MM.1S (cell line): ENCODE measurements around the gene HS6ST3.
"Not testable (repeated sequence)": the region's sequence is repeated elsewhere in the genome, so short reads cannot be mapped to it uniquely, and the experiment has no call there.

Experiments
- DNase-seq: peaks from one replicate; pipeline ENCODE4 v3.0.0-alpha.2; 2015
- H2AFZ ChIP-seq: fragments of 300-600 bp; sonication (generic); 2 replicates; pipeline ENCODE4 v1.6.0; 2016; ENCODE audit warnings: antibody characterized with exemption, low read length
- H3F3A ChIP-seq: fragments of 300-600 bp; sonication (generic); 2 replicates; pipeline ENCODE4 v1.6.1; 2016; ENCODE audit warnings: mild to moderate bottlenecking, antibody characterized with exemption, low read length, moderate library complexity, mixed read lengths; ENCODE audit not compliant: insufficient read depth
- H3K27ac ChIP-seq: fragments of 300-600 bp; sonication (generic); 2 replicates; pipeline ENCODE4 v1.5.1; 2016; ENCODE audit warnings: mild to moderate bottlenecking, low read length
- H3K27me3 ChIP-seq: fragments of 300-600 bp; sonication (generic); replicated peaks from 2 replicates; pipeline ENCODE4 v1.6.0; 2016; ENCODE audit warnings: low read length; ENCODE audit not compliant: insufficient read depth
- H3K36me3 ChIP-seq: fragments of 300-600 bp; sonication (generic); replicated peaks from 2 replicates; pipeline ENCODE4 v1.6.1; 2016; ENCODE audit warnings: mild to moderate bottlenecking, low read length, mixed read lengths; ENCODE audit not compliant: insufficient read depth
- H3K4me1 ChIP-seq: fragments of 300-600 bp; sonication (generic); 2 replicates; pipeline ENCODE4 v1.6.1; 2016; ENCODE audit warnings: low read length, mixed read lengths
- H3K4me2 ChIP-seq: fragments of 300-600 bp; sonication (generic); 2 replicates; pipeline ENCODE4 v1.6.0; 2016; ENCODE audit warnings: low read depth, low read length
- H3K4me3 ChIP-seq: fragments of 300-600 bp; sonication (generic); 2 replicates; pipeline ENCODE4 v1.5.1; 2016; ENCODE audit warnings: low read length, mixed read lengths
- H3K79me2 ChIP-seq: fragments of 300-600 bp; sonication (generic); 2 replicates; pipeline ENCODE4 v1.6.1; 2016; ENCODE audit warnings: mixed run types, low read length, mixed read lengths
- H3K9ac ChIP-seq: fragments of 300-600 bp; sonication (generic); 2 replicates; pipeline ENCODE4 v1.6.1; 2016; ENCODE audit warnings: low read length, mixed read lengths
- H3K9me2 ChIP-seq: fragments of 300-600 bp; sonication (generic); replicated peaks from 2 replicates; pipeline ENCODE4 v1.6.1; 2016; ENCODE audit warnings: mild to moderate bottlenecking, low read length, mixed read lengths; ENCODE audit not compliant: insufficient read depth
- H3K9me3 ChIP-seq: fragments of 300-600 bp; sonication (generic); replicated peaks from 2 replicates; pipeline ENCODE4 v1.6.1; 2016; ENCODE audit warnings: mild to moderate bottlenecking, low read length, mixed read lengths; ENCODE audit not compliant: insufficient read depth
- H4K20me1 ChIP-seq: fragments of 300-600 bp; sonication (generic); 2 replicates; pipeline ENCODE4 v1.6.1; 2016; ENCODE audit warnings: mild to moderate bottlenecking, low read length, moderate library complexity, mixed read lengths; ENCODE audit not compliant: insufficient read depth
- CTCF ChIP-seq: fragments of 300-600 bp; sonication (generic); IDR thresholded peaks from 2 replicates; pipeline ENCODE4 v1.5.1; 2016; ENCODE audit warnings: antibody characterized with exemption, low read length, mixed read lengths
- EZH2 ChIP-seq: fragments of 300-600 bp; sonication (generic); optimal IDR thresholded peaks from 2 replicates; pipeline ENCODE3; 2017; ENCODE audit warnings: low read depth, mild to moderate bottlenecking, antibody characterized with exemption, low read length, mixed read lengths
- EZH2phosphoT487 ChIP-seq: fragments of 300-600 bp; sonication (generic); IDR thresholded peaks from 2 replicates; pipeline ENCODE4 v1.6.1; 2018; ENCODE audit warnings: antibody characterized with exemption, low read length

Gene HS6ST3

GRCh38 chr13:96089749-96090239 is at the start of gene HS6ST3:
TSS of gene HS6ST3 (plus strand) at chr13:96090107.
- peak within 1 kb of the TSS; percentile 88 for H2AFZ ChIP-seq
- H3K79me2 ChIP-seq: no peaks in the 10 kb centered on the region
- H3K9me3 ChIP-seq: no peaks in the 10 kb centered on the region
- H3K27me3 ChIP-seq: peaks cover 13% of the 10 kb centered on the region
- no peak within 1 kb of the TSS for H3K27ac ChIP-seq
- peak; percentile 61 for DNase-seq
- H3K36me3 ChIP-seq: no peaks in the 10 kb centered on the region
- TF ChIP-seq EZH2phosphoT487 (no peak), CTCF (no peak), EZH2 (no peak)
- peak within 1 kb of the TSS; percentile 66 for H3K4me3 ChIP-seq
- H3K4me2 ChIP-seq: peak within 1 kb of the TSS; percentile 91
- no peaks in the 10 kb centered on the region for H4K20me1 ChIP-seq
- H3F3A ChIP-seq: no peaks in the 10 kb centered on the region
- no peaks in the 10 kb centered on the region for H3K4me1 ChIP-seq
- peak within 1 kb of the TSS; percentile 15; the same call in 1 of the 2 replicates for H3K9ac ChIP-seq
- no peaks in the 10 kb centered on the region for H3K9me2 ChIP-seq

GRCh38 chr13:96041326-96042110 is 48.4 kb upstream of the HS6ST3 start:
- H2AFZ ChIP-seq: no peak overlapping the region
- TF ChIP-seq EZH2phosphoT487 (no peak), CTCF (no peak), EZH2 (no peak)
- H3K79me2 ChIP-seq: peaks cover 85% of the 10 kb centered on the region
- no peaks in the 10 kb centered on the region for H3K9me2 ChIP-seq
- DNase-seq: no peak
- no peak overlapping the region for H3K27ac ChIP-seq
- H4K20me1 ChIP-seq: no peaks in the 10 kb centered on the region; the same call in 1 of the 2 replicates
- H3K36me3 ChIP-seq: no peaks in the 10 kb centered on the region
- H3K4me1 ChIP-seq: 0 out of 2 replicates have a peak, but pooled peaks cover 5% of the 10 kb centered on the region
- 0 out of 2 replicates have a peak, but pooled peaks cover 4% of the 10 kb centered on the region for H3F3A ChIP-seq
- no peaks in the 10 kb centered on the region for H3K9me3 ChIP-seq
- H3K4me3 ChIP-seq: no peak overlapping the region
- no peak overlapping the region for H3K4me2 ChIP-seq
- H3K27me3 ChIP-seq: no peaks in the 10 kb centered on the region
- no peak overlapping the region for H3K9ac ChIP-seq

DNA sequence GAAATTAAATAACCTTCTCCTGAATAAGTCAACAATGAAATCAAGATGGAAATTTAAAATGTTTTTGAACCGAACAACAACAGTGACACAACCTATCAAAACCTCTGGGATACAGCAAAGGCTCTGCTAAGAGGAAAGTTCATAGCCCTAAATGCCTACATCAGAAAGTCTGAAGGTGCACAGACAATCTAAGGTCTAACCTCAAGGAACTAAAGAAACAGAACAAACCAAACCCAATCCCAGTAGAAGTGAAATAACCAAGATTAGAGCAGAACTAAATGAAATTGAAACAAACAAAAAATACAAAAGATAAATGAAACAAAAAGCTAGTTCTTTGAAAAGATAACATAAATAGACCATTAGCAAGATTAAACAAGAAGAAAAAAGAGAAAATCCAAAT is 45.7 kb upstream of the HS6ST3 start:
- peaks cover 75% of the 10 kb centered on the region for H3K79me2 ChIP-seq
- peak overlapping the region; percentile 12; the same call in 1 of the 2 replicates for H3K27ac ChIP-seq
- H3K9me2 ChIP-seq: no peaks in the 10 kb centered on the region
- 0 out of 2 replicates have a peak, but pooled peaks cover 4% of the 10 kb centered on the region for H3F3A ChIP-seq
- no peaks in the 10 kb centered on the region for H3K27me3 ChIP-seq
- H3K36me3 ChIP-seq: no peaks in the 10 kb centered on the region
- H3K9me3 ChIP-seq: no peaks in the 10 kb centered on the region
- no peak for DNase-seq
- TF ChIP-seq CTCF: no peak
- H3K9ac ChIP-seq: no peak overlapping the region
- no peaks in the 10 kb centered on the region for H4K20me1 ChIP-seq
- peak overlapping the region; percentile 13; the same call in 1 of the 2 replicates for H3K4me2 ChIP-seq
- H3K4me3 ChIP-seq: no peak overlapping the region
- H3K4me1 ChIP-seq: 0 out of 2 replicates have a peak, but pooled peaks cover 5% of the 10 kb centered on the region
- no peak overlapping the region for H2AFZ ChIP-seq

DNA sequence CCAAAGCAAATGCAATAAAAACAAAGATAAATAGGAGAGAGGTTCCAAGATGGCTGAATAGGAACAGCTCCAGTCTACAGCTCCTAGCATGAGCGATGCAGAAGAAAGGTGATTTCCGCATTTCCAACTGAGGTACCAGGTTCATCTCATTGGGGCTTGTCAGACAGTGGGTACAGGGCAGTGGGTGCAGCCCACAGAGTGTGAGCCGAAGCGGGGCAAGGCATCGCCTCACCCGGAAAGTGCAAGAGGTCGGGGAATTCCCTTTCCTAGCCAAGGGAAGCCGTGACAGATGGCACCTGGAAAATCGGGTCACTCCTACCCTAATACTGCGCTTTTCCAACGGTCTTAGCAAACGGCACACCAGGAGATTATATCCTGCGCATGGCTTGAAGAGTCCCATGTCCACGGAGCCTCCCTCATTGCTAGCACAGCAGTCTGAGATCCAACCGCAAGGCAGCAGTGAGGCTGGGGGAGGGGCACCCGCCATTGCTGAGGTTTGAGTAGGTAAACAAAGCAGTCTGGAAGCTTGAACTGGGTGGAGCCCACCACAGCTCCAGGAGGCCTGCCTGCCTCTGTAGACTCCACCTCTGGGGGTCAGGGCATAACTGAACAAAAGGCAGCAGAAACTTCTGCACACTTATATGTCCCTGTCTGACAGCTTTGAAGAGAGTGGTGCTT is 43.3 kb upstream of the HS6ST3 start:
- H3K36me3 ChIP-seq, DNase-seq, H3K4me1 ChIP-seq, H3K27ac ChIP-seq, H3F3A ChIP-seq, H3K9me2 ChIP-seq, H3K4me3 ChIP-seq, H3K9ac ChIP-seq, H2AFZ ChIP-seq, H3K27me3 ChIP-seq, H4K20me1 ChIP-seq, H3K4me2 ChIP-seq, H3K9me3 ChIP-seq: not testable (repeated sequence)
- peaks cover 58% of the 10 kb centered on the region for H3K79me2 ChIP-seq

DNA sequence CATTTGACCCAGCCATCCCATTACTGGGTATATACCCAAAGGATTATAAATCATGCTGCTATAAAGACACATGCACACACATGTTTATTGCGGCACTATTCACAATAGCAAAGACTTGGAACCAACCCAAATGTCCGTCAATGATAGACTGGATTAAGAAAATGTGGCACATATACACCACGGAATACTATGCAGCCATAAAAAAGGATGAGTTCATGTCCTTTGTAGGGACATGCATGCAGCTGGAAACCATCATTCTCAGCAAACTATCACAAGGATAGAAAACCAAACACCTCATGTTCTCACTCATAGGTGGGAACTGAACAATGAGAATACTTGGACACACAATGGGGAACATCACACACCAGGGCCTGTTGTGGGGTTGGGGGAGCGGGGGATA is 39.0 kb upstream of the HS6ST3 start:
- not testable (repeated sequence) for H3K27me3 ChIP-seq, H2AFZ ChIP-seq, H3K9ac ChIP-seq, DNase-seq, H3K36me3 ChIP-seq, H3K27ac ChIP-seq, H3K4me3 ChIP-seq, H3K9me3 ChIP-seq, H4K20me1 ChIP-seq, H3K4me1 ChIP-seq, H3F3A ChIP-seq, H3K4me2 ChIP-seq, H3K9me2 ChIP-seq
- H3K79me2 ChIP-seq: peaks cover 34% of the 10 kb centered on the region
